Liver (tissue), 3 donors: ENCODE results near the gene EFCAB3.

Experiments
- CTCF ChIP-seq: fragments of 150-350 bp; IDR thresholded peaks from 2 replicates; pipeline ENCODE4 v1.5.1; 2017; ENCODE audit warnings: improper control_type of control experiment, low read depth, low read length; ENCODE audit not compliant: missing input control
- EGR1 ChIP-seq, 2 donors: IDR thresholded peaks; 2 replicates each; pipeline ENCODE4 v1.6.1; 2016 to 2018; ENCODE audit warnings: antibody characterized with exemption in 2 of 2, low read depth in 2 of 2
- FOXA1 ChIP-seq: IDR thresholded peaks from 2 replicates; pipeline ENCODE4 v1.6.1; 2016; ENCODE audit warnings: antibody characterized with exemption
- GABPA ChIP-seq, 2 donors: IDR thresholded peaks in 1 of 2; conservative IDR thresholded peaks in 1 of 2; 2 replicates each; pipeline ENCODE4 v1.6.1; 2016; ENCODE audit warnings: antibody characterized with exemption in 2 of 2, mild to moderate bottlenecking in 1 of 2, moderate library complexity in 1 of 2
- HNF4G ChIP-seq: IDR thresholded peaks from 2 replicates; pipeline ENCODE4 v1.6.1; 2016; ENCODE audit warnings: antibody characterized with exemption
- JUND ChIP-seq, 2 donors: IDR thresholded peaks; 2 replicates each; pipeline ENCODE4 v1.6.1; 2016; ENCODE audit warnings: antibody characterized with exemption in 2 of 2
- NR2F2 ChIP-seq: IDR thresholded peaks from 2 replicates; pipeline ENCODE4 v1.6.1; 2016; ENCODE audit warnings: antibody characterized with exemption
- RAD21 ChIP-seq, 2 donors: IDR thresholded peaks; 2 replicates each; pipeline ENCODE4 v1.6.1; 2016; ENCODE audit warnings: antibody characterized with exemption in 2 of 2, mild to moderate bottlenecking in 2 of 2
- SP1 ChIP-seq: IDR thresholded peaks from 2 replicates; pipeline ENCODE4 v1.6.1; 2018; ENCODE audit warnings: antibody characterized with exemption, mild to moderate bottlenecking
- TAF1 ChIP-seq: conservative IDR thresholded peaks from 2 replicates; pipeline ENCODE4 v1.6.1; 2016; ENCODE audit warnings: antibody characterized with exemption, mild to moderate bottlenecking
- YY1 ChIP-seq: IDR thresholded peaks from 2 replicates; pipeline ENCODE4 v1.6.1; 2016; ENCODE audit warnings: antibody characterized with exemption, mild to moderate bottlenecking
- TF ChIP-seq, protein P1 (sequence below): IDR thresholded peaks from 2 replicates; pipeline ENCODE4 v1.6.1; 2016; ENCODE audit warnings: antibody characterized with exemption
- TF ChIP-seq, protein P2 (sequence below): IDR thresholded peaks from 2 replicates; pipeline ENCODE4 v1.6.1; 2016; ENCODE audit warnings: antibody characterized with exemption
- donor health status: healthy.
- donor health status: healthy.

DNA sequence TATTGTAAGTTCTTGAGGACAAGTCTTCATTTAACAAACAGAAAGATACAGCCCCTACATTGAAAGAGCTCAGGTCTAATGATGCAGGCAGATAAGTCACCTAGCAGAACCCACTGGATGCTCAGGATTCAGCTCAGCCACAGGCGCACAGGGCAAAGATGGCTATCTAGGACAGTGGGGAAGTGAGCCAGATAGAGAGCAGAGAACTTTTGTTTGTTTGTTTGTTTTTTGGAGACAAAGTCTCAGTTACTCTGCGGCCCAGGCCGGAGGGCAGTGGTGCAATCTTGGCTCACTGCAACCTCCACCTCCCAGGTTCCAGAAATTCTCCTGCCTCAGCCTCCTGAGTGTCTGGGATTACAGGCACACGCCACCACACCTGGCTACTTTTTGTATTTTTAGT lies 63.7 kb downstream of the EFCAB3 start:
- no peak for TF ChIP-seq CTCF
- no peak for TF ChIP-seq TAF1
- TF ChIP-seq SP1: no peak
- TF ChIP-seq EGR1 (IDR thresholded peaks at IDR 0.05; ENCODE audit: low read depth in 2 of 2): no peak
- TF ChIP-seq YY1: no peak
- TF ChIP-seq, protein P1, sequence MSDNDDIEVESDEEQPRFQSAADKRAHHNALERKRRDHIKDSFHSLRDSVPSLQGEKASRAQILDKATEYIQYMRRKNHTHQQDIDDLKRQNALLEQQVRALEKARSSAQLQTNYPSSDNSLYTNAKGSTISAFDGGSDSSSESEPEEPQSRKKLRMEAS: no peak
- TF ChIP-seq JUND (IDR thresholded peaks at IDR 0.05): no peak
- TF ChIP-seq NR2F2: no peak
- TF ChIP-seq FOXA1: no peak
- TF ChIP-seq HNF4G: no peak
- TF ChIP-seq GABPA (IDR thresholded peaks at IDR 0.05 in 1 of 2, conservative IDR thresholded peaks at IDR 0.05 in 1 of 2): no peak
- TF ChIP-seq, protein P2, sequence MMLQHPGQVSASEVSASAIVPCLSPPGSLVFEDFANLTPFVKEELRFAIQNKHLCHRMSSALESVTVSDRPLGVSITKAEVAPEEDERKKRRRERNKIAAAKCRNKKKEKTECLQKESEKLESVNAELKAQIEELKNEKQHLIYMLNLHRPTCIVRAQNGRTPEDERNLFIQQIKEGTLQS: no peak
- TF ChIP-seq RAD21 (IDR thresholded peaks at IDR 0.05): no peak
